Keratinocyte (primary cell): ENCODE measurements around the gene KAT5. TPM values are rescaled to one million over a fixed set of nuclear protein-coding genes. Genes with fewer than 3 reads are reported as not detected.

Source experiments
- DNase-seq: peaks from one replicate; pipeline ENCODE4 v3.0.0-alpha.2; 2011; ENCODE audit warnings: low read depth, missing footprints, low spot score
- FAIRE-seq: peaks from 2 replicates; lab custom pipeline; 2011; peaks lifted over from hg19 to GRCh38; lab: Jason Lieb, UNC
- H2AFZ ChIP-seq: 2 replicates; pipeline ENCODE4 v1.6.0; 2012; ENCODE audit warnings: low read length, control low read depth, inconsistent platforms; ENCODE audit not compliant: control insufficient read depth
- H3K27ac ChIP-seq: 2 replicates; pipeline ENCODE4 v1.5.1; 2011; ENCODE audit warnings: low read length; ENCODE audit not compliant: control insufficient read depth, insufficient read depth
- H3K27me3 ChIP-seq: 3 replicates; pipeline ENCODE4 v1.6.0; 2011; ENCODE audit warnings: low read length; ENCODE audit not compliant: control insufficient read depth, insufficient read depth; ENCODE audit errors: extremely low read depth
- H3K36me3 ChIP-seq, 2 experiments: 2 replicates in 1 of 2; 3 replicates in 1 of 2; pipeline ENCODE4 v1.5.1; 2011; ENCODE audit warnings: low read length in 2 of 2, mild to moderate bottlenecking in 1 of 2; ENCODE audit not compliant: control insufficient read depth in 2 of 2, insufficient read depth in 2 of 2; ENCODE audit errors: extremely low read depth in 1 of 2
- H3K4me1 ChIP-seq: 3 replicates; pipeline ENCODE4 v1.5.1; 2011; ENCODE audit warnings: low read length; ENCODE audit not compliant: control insufficient read depth, insufficient read depth; ENCODE audit errors: extremely low read depth
- H3K4me2 ChIP-seq: 3 replicates; pipeline ENCODE4 v1.6.0; 2011; ENCODE audit warnings: low read depth, low read length; ENCODE audit not compliant: control insufficient read depth, insufficient read depth; ENCODE audit errors: extremely low read depth
- H3K4me3 ChIP-seq, 3 experiments: fragments of 200-600 bp in 1 of 3; sonication (generic) in 1 of 3; 2 replicates in 2 of 3; 3 replicates in 1 of 3; pipeline ENCODE4 v1.5.1; 2011 to 2016; ENCODE audit warnings: low read length in 3 of 3, mild to moderate bottlenecking in 3 of 3, control low read depth in 2 of 3, inconsistent platforms in 1 of 3, low read depth in 1 of 3, mixed read lengths in 1 of 3, mixed run types in 1 of 3, moderate library complexity in 1 of 3; ENCODE audit not compliant: control insufficient read depth in 2 of 3, insufficient read depth in 2 of 3; ENCODE audit errors: extremely low read depth in 1 of 3
- H3K79me2 ChIP-seq: 2 replicates; pipeline ENCODE4 v1.6.0; 2012; ENCODE audit warnings: low read length; ENCODE audit not compliant: control insufficient read depth, insufficient read depth
- H3K9ac ChIP-seq: 3 replicates; pipeline ENCODE4 v1.6.0; 2011; ENCODE audit warnings: low read length; ENCODE audit not compliant: control insufficient read depth, insufficient read depth; ENCODE audit errors: extremely low read depth
- H3K9me1 ChIP-seq: 3 replicates; pipeline ENCODE4 v1.6.0; 2011; ENCODE audit warnings: low read length; ENCODE audit not compliant: control insufficient read depth, insufficient read depth; ENCODE audit errors: extremely low read depth
- H3K9me3 ChIP-seq: 2 replicates; pipeline ENCODE4 v1.5.1; 2012; ENCODE audit warnings: low read depth, low read length; ENCODE audit not compliant: control insufficient read depth
- H4K20me1 ChIP-seq: 3 replicates; pipeline ENCODE4 v1.6.0; 2011; ENCODE audit warnings: low read length; ENCODE audit not compliant: control insufficient read depth, insufficient read depth; ENCODE audit errors: extremely low read depth
- EZH2 ChIP-seq: IDR thresholded peaks from one replicate; pipeline ENCODE4 v1.6.1; 2012; ENCODE audit warnings: inconsistent platforms, mild to moderate bottlenecking, low read length, moderate library complexity
- dilution Hi-C: fragments of 300-500 bp; cut with MboI; formaldehyde crosslinking; loops from one replicate; pipeline ENCODE4 v1.7.0; 2020; ENCODE audit warnings: low sequenced_read_pairs; ENCODE audit not compliant: extremely low pct_ligation_motif_present
- polyA plus RNA-seq, 5 experiments: library from polyadenylated mRNA; depleted of rRNA in 3 of 5; stranded (reverse) in 3 of 5; stranded (forward) in 1 of 5; unstranded in 1 of 5; fragments of >200 nt; gene quantifications; 1 replicate in 1 of 5; 2 replicates in 3 of 5; 3 replicates in 1 of 5; pipeline versions ENCODE4 v1.2.1 to v1.2.3, GENCODE V29; 2011 to 2012; ENCODE audit warnings: missing spikeins in 2 of 5, low read depth in 1 of 5, low replicate concordance in 1 of 5
- TF ChIP-seq, protein P1 (sequence below), 3 experiments: IDR thresholded peaks in 1 of 3; conservative IDR thresholded peaks in 1 of 3; optimal IDR thresholded peaks in 1 of 3; 2 replicates in 2 of 3; 3 replicates in 1 of 3; pipeline versions ENCODE3 to v1.5.1; 2011; ENCODE audit warnings: low read length in 3 of 3, mild to moderate bottlenecking in 3 of 3, moderate library complexity in 2 of 3, control low read depth in 1 of 3, inconsistent platforms in 1 of 3; ENCODE audit not compliant: insufficient read depth in 2 of 3; ENCODE audit errors: extremely low read depth in 1 of 3

The KAT5 gene
- polyA plus RNA-seq, 1 donor (not counting 4 experiments of a cell fraction or from before 2014, with no cell fraction given) = 26.8 TPM

DNA sequence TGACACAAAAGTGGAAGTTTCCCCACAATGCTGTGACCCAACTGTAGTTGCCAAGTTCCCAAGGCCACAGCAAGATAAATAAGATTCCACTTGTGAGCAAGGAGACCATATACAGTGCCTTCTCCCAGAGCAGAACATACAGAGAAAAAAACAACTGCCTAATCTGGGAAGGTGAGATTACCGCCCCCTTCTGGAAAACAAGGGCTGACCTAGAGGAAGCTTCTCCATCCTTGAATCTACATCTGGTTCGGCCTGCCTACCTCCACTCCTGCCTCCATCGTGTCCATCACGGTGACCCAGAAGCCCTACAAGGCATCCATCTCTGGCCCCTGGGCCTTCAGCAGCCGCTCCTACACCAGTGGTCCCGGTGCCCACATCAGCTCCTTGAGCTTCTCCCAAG lies 14.6 kb downstream of the KAT5 start:
- no peaks in the 10 kb centered on the region for H3K9me3 ChIP-seq
- no peak for DNase-seq
- FAIRE-seq = no peak

DNA sequence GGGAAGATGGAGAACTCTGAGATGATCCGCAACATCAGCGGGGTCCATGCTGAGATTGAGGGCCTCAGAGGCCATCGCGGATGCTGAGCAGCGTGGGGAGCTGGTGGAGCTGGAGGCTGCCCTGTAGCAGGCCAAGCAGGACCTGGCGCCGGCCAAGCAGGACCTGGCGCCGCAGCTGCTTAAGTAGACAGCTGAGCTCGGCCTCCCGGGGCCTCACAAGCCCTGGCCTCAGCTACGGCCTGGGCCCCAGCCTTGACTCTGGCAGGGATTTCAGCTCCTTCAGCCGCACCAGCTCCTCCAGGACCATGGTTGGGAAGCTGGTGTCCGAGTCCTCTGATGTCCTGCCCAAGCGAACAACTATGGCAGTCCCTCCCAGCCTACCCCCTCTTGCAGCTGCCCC lies 15.8 kb downstream of the KAT5 start:
- dilution Hi-C loops = no loop called here
- Histone ChIP-seq H3K79me2 (no peaks in the 10 kb centered on the region), H3K4me1 (no peaks in the 10 kb centered on the region), H3K27ac (no peak overlapping the region), H3K4me3 (no peak overlapping the region), H3K9me3 (no peaks in the 10 kb centered on the region), H2AFZ (no peak overlapping the region), H3K4me2 (no peak overlapping the region), H4K20me1 (no peaks in the 10 kb centered on the region), H3K9ac (no peak overlapping the region), H3K36me3 (no peaks in the 10 kb centered on the region), H3K27me3 (no peaks in the 10 kb centered on the region), H3K9me1 (no peaks in the 10 kb centered on the region)
- FAIRE-seq (no peak), DNase-seq (no peak)
- TF ChIP-seq, protein P1, sequence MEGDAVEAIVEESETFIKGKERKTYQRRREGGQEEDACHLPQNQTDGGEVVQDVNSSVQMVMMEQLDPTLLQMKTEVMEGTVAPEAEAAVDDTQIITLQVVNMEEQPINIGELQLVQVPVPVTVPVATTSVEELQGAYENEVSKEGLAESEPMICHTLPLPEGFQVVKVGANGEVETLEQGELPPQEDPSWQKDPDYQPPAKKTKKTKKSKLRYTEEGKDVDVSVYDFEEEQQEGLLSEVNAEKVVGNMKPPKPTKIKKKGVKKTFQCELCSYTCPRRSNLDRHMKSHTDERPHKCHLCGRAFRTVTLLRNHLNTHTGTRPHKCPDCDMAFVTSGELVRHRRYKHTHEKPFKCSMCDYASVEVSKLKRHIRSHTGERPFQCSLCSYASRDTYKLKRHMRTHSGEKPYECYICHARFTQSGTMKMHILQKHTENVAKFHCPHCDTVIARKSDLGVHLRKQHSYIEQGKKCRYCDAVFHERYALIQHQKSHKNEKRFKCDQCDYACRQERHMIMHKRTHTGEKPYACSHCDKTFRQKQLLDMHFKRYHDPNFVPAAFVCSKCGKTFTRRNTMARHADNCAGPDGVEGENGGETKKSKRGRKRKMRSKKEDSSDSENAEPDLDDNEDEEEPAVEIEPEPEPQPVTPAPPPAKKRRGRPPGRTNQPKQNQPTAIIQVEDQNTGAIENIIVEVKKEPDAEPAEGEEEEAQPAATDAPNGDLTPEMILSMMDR (optimal IDR thresholded peaks at IDR 0.05 in 1 of 3, IDR thresholded peaks at IDR 0.05 in 1 of 3, conservative IDR thresholded peaks at IDR 0.05 in 1 of 3; ENCODE audit: extremely low read depth in 1 of 3, insufficient read depth in 2 of 3, low read length in 3 of 3) = no peak
- TF ChIP-seq EZH2 = no peak

More for the DNA sequence above, 14.6 kb downstream of the KAT5 start:
- Histone ChIP-seq H4K20me1 (no peaks in the 10 kb centered on the region), H3K4me3 (no peak overlapping the region), H3K4me1 (no peaks in the 10 kb centered on the region), H3K27me3 (no peaks in the 10 kb centered on the region), H3K9me1 (no peaks in the 10 kb centered on the region), H3K4me2 (no peak overlapping the region), H3K9ac (no peak overlapping the region), H3K27ac (no peak overlapping the region), H3K79me2 (no peaks in the 10 kb centered on the region), H2AFZ (no peak overlapping the region), H3K36me3 (no peaks in the 10 kb centered on the region)
- TF ChIP-seq EZH2 = no peak
- TF ChIP-seq, protein P1 (optimal IDR thresholded peaks at IDR 0.05 in 1 of 3, IDR thresholded peaks at IDR 0.05 in 1 of 3, conservative IDR thresholded peaks at IDR 0.05 in 1 of 3; ENCODE audit: extremely low read depth in 1 of 3, insufficient read depth in 2 of 3, low read length in 3 of 3) = peak in 1 of 3 experiments; percentile 18
- dilution Hi-C loops = no loop called here
